Activated T-cell treated with anti-CD3 and anti-CD28 coated beads, Interleukin-2, amount 50 U/mL, for 1 hour (primary cell): ENCODE measurements around the gene UVRAG.

Experiments
- DNase-seq: peaks from one replicate; pipeline ENCODE4 v3.0.0-alpha.2; 2020

UVRAG gene

GRCh38 chr11:75884321-75884720 lies 69.3 kb downstream of the UVRAG start:
- no peak for DNase-seq

- DNase-seq, result no peak
These were observed 73.4 kb downstream of the UVRAG start for GRCh38 chr11:75888416-75888815.

- no peak for DNase-seq
These were observed 77.1 kb downstream of the UVRAG start for GRCh38 chr11:75891947-75892739.

- no peak for DNase-seq
These were observed 78.2 kb downstream of the UVRAG start for GRCh38 chr11:75893251-75893650.

- no peak for DNase-seq
These were observed 79.1 kb downstream of the UVRAG start for GRCh38 chr11:75894036-75894585.

GRCh38 chr11:75896843-75897419 lies 81.9 kb downstream of the UVRAG start:
- no peak for DNase-seq

GRCh38 chr11:75898871-75899270 lies 83.9 kb downstream of the UVRAG start:
- no peak for DNase-seq

- DNase-seq, result no peak
These were observed 84.8 kb downstream of the UVRAG start for GRCh38 chr11:75899806-75900205.

GRCh38 chr11:75900848-75901247 lies 85.8 kb downstream of the UVRAG start:
- no peak for DNase-seq

- DNase-seq, result no peak
These were observed 87.6 kb downstream of the UVRAG start for GRCh38 chr11:75902631-75903030.

- no peak for DNase-seq
These were observed 88.3 kb downstream of the UVRAG start for GRCh38 chr11:75903276-75903675.

- no peak for DNase-seq
These were observed 90.4 kb downstream of the UVRAG start for GRCh38 chr11:75905434-75905833.

GRCh38 chr11:75907906-75908527 lies 93.0 kb downstream of the UVRAG start:
- DNase-seq, result no peak

GRCh38 chr11:75910426-75911145 lies 95.6 kb downstream of the UVRAG start:
- no peak for DNase-seq

- no peak for DNase-seq
These were observed 96.4 kb downstream of the UVRAG start for GRCh38 chr11:75911459-75911858.

GRCh38 chr11:75913984-75914383 lies 99.0 kb downstream of the UVRAG start:
- no peak for DNase-seq

- DNase-seq, result no peak
These were observed 101.9 kb downstream of the UVRAG start for GRCh38 chr11:75916882-75917281.

GRCh38 chr11:75918331-75918730 lies 103.3 kb downstream of the UVRAG start:
- no peak for DNase-seq

- DNase-seq, result no peak
These were observed 104.5 kb downstream of the UVRAG start for GRCh38 chr11:75919525-75919924.

- DNase-seq, result no peak
These were observed 105.8 kb downstream of the UVRAG start for GRCh38 chr11:75920848-75921247.

- no peak for DNase-seq
These were observed 106.8 kb downstream of the UVRAG start for GRCh38 chr11:75921808-75922207.

- DNase-seq, result no peak
These were observed 110.2 kb downstream of the UVRAG start for GRCh38 chr11:75924966-75925784.
